PC-9 (cell line): ENCODE measurements around the gene IGF2BP2. TPM values are rescaled to one million over a fixed set of nuclear protein-coding genes. Genes with fewer than 3 reads are reported as not detected.
A peak's percentile ranks its signal among the peaks of the same experiment; 100 is the strongest.

Experiments used
- BruUV-seq: library from RNA; stranded (reverse); fragments of 400-500 nt; replicated peaks from 2 replicates; lab custom pipeline; 2021; lab: Mats Ljungman, UMichigan
- CTCF ChIA-PET: fragments of 300-600 bp; sonication (Branson Sonifier 250); formaldehyde crosslinking; loops from one replicate; lab custom pipeline; 2022; ENCODE audit warnings: antibody characterized with exemption; lab: Charles Lee
- POLR2A ChIA-PET: fragments of 300-600 bp; sonication (Branson Sonifier 250); formaldehyde crosslinking; loops from one replicate; lab custom pipeline; 2022; ENCODE audit warnings: antibody characterized with exemption; ENCODE audit not compliant: unreplicated experiment; lab: Charles Lee
- DNase-seq, 2 experiments: peaks; one replicate each; pipeline versions ENCODE4 v3.0.0 to v3.0.0-alpha.2; 2015 to 2022; ENCODE audit warnings: mixed read lengths in 1 of 2
- H2AFZ ChIP-seq: fragments of 200-600 bp; sonication (generic); 2 replicates; pipeline ENCODE4 v1.8.1; 2017; ENCODE audit warnings: antibody characterized with exemption
- H3F3A ChIP-seq: fragments of 200-600 bp; sonication (generic); 2 replicates; pipeline ENCODE4 v1.8.1; 2017; ENCODE audit warnings: antibody characterized with exemption, mild to moderate bottlenecking, low read depth; ENCODE audit not compliant: insufficient read depth
- H3K27ac ChIP-seq: fragments of 200-600 bp; sonication (generic); 2 replicates; pipeline ENCODE4 v1.6.1; 2016; ENCODE audit warnings: mixed run types
- H3K27me3 ChIP-seq: fragments of 200-600 bp; sonication (generic); 2 replicates; pipeline ENCODE4 v1.6.1; 2016; ENCODE audit warnings: low read depth, mixed run types; ENCODE audit not compliant: insufficient read depth
- H3K36me3 ChIP-seq: fragments of 200-600 bp; sonication (generic); 2 replicates; pipeline ENCODE4 v1.6.1; 2016; ENCODE audit warnings: low read depth, mixed run types
- H3K4me1 ChIP-seq: fragments of 200-600 bp; sonication (generic); replicated peaks from 2 replicates; pipeline ENCODE4 v1.6.1; 2016; ENCODE audit warnings: mixed run types; ENCODE audit not compliant: insufficient read depth
- H3K4me2 ChIP-seq: fragments of 200-600 bp; sonication (generic); 2 replicates; pipeline ENCODE4 v1.6.1; 2017; ENCODE audit warnings: mixed run types
- H3K4me3 ChIP-seq: fragments of 200-600 bp; sonication (generic); 2 replicates; pipeline ENCODE4 v1.6.1; 2016; ENCODE audit warnings: mixed run types
- H3K79me2 ChIP-seq: fragments of 200-600 bp; sonication (generic); 2 replicates; pipeline ENCODE4 v1.6.1; 2017; ENCODE audit warnings: low read depth, mixed run types
- H3K9me2 ChIP-seq: fragments of 200-600 bp; sonication (generic); 2 replicates; pipeline ENCODE4 v1.8.1; 2017; ENCODE audit warnings: mild to moderate bottlenecking; ENCODE audit not compliant: insufficient read depth
- H3K9me3 ChIP-seq: fragments of 200-600 bp; sonication (generic); 2 replicates; pipeline ENCODE4 v1.8.1; 2016; ENCODE audit warnings: low read depth; ENCODE audit not compliant: insufficient read depth
- H4K20me1 ChIP-seq: fragments of 200-600 bp; sonication (generic); 2 replicates; pipeline ENCODE4 v1.8.1; 2017; ENCODE audit not compliant: insufficient read depth
- EZH2 ChIP-seq: fragments of 200-600 bp; sonication (generic); IDR thresholded peaks from 2 replicates; pipeline ENCODE4 v1.8.0; 2017; ENCODE audit warnings: antibody characterized with exemption, low read depth
- intact Hi-C: fragments of 100-400 bp; cut with micrococcal nuclease; formaldehyde crosslinking; loops from one replicate; pipeline ENCODE4 v1.10.0; 2022; ENCODE audit not compliant: unreplicated experiment
- total RNA-seq: library from RNA; stranded (reverse); gene quantifications from 2 replicates; pipeline ENCODE4 v1.2.3, GENCODE V29; 2021
- TF ChIP-seq, protein P1 (sequence below): fragments of 200-600 bp; sonication (generic); conservative IDR thresholded peaks from 2 replicates; pipeline ENCODE4 v1.6.1; 2017; ENCODE audit warnings: mixed run types, antibody characterized with exemption, mild to moderate bottlenecking, moderate library complexity

The IGF2BP2 gene
- total RNA-seq, 1 experiment from 2014 or later: 140 TPM

GRCh38 chr3:185737020-185737419, 87.8 kb downstream of the IGF2BP2 start:
- no TSS peak for BruUV-seq
- Histone ChIP-seq H3K79me2 (peaks cover 97% of the 10 kb centered on the region), H3K27ac (no peak overlapping the region), H3K9me2 (no peaks in the 10 kb centered on the region), H3K4me1 (peaks cover 47% of the 10 kb centered on the region), H3K4me2 (no peak overlapping the region), H3K4me3 (no peak overlapping the region), H4K20me1 (peaks cover 84% of the 10 kb centered on the region), H3K36me3 (no peaks in the 10 kb centered on the region), H2AFZ (no peak overlapping the region), H3K27me3 (no peaks in the 10 kb centered on the region), H3F3A (peaks cover 61% of the 10 kb centered on the region), H3K9me3 (no peaks in the 10 kb centered on the region)
- intact Hi-C loops: no loop called here
- TF ChIP-seq, protein P1, sequence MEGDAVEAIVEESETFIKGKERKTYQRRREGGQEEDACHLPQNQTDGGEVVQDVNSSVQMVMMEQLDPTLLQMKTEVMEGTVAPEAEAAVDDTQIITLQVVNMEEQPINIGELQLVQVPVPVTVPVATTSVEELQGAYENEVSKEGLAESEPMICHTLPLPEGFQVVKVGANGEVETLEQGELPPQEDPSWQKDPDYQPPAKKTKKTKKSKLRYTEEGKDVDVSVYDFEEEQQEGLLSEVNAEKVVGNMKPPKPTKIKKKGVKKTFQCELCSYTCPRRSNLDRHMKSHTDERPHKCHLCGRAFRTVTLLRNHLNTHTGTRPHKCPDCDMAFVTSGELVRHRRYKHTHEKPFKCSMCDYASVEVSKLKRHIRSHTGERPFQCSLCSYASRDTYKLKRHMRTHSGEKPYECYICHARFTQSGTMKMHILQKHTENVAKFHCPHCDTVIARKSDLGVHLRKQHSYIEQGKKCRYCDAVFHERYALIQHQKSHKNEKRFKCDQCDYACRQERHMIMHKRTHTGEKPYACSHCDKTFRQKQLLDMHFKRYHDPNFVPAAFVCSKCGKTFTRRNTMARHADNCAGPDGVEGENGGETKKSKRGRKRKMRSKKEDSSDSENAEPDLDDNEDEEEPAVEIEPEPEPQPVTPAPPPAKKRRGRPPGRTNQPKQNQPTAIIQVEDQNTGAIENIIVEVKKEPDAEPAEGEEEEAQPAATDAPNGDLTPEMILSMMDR: no peak
- no peak for TF ChIP-seq EZH2
- DNase-seq: no peak
- CTCF ChIA-PET: interaction anchor here (0.5 to 1.3 kb wide), 3 partner anchors 9 to 1403 kb away, joined by 3 to 6 read pairs (median 4); partner anchors contain the start of gene RPL39L
- POLR2A ChIA-PET: interaction anchor here (0.5 kb wide), 1 partner anchor 81 kb away, joined by 7 read pairs; no protein-coding TSS in a partner anchor

- no peak for TF ChIP-seq EZH2
- TF ChIP-seq, protein P1: no peak
- no peaks in the 10 kb centered on the region for H3K27me3 ChIP-seq
- no peak overlapping the region for H3K4me3 ChIP-seq
- DNase-seq: no peak
- CTCF ChIA-PET: interaction anchor here (0.7 to 2.1 kb wide), 6 partner anchors 34 to 193 kb away, joined by 3 to 11 read pairs (median 4); no protein-coding TSS in a partner anchor
- H3K4me1 ChIP-seq: peaks cover 59% of the 10 kb centered on the region
- POLR2A ChIA-PET: interaction anchor here (0.6 to 1.0 kb wide), 3 partner anchors 43 to 192 kb away, joined by 3 to 18 read pairs (median 11); partner anchors contain the start of gene IGF2BP2
- no peak overlapping the region for H2AFZ ChIP-seq
- no peaks in the 10 kb centered on the region for H3K9me3 ChIP-seq
- no peaks in the 10 kb centered on the region for H3K36me3 ChIP-seq
- BruUV-seq: no TSS peak
- peak overlapping the region; percentile 23; the same call in 1 of the 2 replicates for H3K27ac ChIP-seq
- no peaks in the 10 kb centered on the region for H3K9me2 ChIP-seq
- peaks cover 63% of the 10 kb centered on the region for H4K20me1 ChIP-seq
- H3K4me2 ChIP-seq: no peak overlapping the region
- peaks cover 97% of the 10 kb centered on the region for H3K79me2 ChIP-seq
- intact Hi-C loops: loop anchor here (1.0 to 5.0 kb wide), 9 partner anchors 33 to 508 kb away; no protein-coding TSS in a partner anchor
- H3F3A ChIP-seq: peaks cover 75% of the 10 kb centered on the region
Measured at GRCh38 chr3:185734725-185735096, 90.1 kb downstream of the IGF2BP2 start.

DNA sequence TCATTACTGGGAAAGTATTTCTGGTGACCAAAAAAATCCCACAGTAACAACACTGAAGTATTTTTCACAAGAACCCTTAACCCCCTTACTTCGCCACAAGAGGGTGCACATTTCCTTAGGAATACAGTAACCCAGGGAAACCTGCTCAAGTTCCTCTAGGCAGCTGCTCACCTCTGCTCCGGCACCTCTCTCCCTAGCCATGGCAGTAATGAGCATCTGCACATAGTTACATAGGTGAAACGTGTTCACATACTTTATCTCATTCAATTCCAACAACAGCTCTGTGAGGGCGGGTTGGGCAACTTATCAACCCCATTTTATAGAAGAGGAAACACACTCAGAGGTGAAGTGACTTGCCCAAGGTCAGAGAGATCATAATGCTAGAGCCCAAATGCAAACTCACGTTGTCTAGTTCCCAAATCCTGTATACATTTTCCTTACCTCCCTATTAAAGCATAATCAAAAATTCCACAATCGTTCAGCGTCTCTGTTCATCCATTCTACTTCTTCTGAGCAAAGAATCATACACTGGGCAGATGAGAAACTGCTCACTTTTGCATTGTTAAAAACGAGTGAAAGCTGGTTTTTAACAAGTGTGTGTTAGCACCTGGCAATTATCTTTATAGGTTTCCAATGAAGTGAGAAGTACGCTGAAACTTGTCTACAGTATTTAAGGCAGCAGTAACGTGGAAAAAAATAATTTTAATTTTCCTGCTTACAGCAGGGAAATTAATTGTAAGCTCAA, 90.7 kb downstream of the IGF2BP2 start:
- ChIA-PET POLR2A (interaction anchor here (0.6 to 1.0 kb wide), 3 partner anchors 43 to 192 kb away, joined by 3 to 18 read pairs (median 11); partner anchors contain the start of gene IGF2BP2), CTCF (interaction anchor here (0.5 to 2.1 kb wide), 7 partner anchors 27 to 194 kb away, joined by 3 to 11 read pairs (median 5); no protein-coding TSS in a partner anchor)
- intact Hi-C loops: loop anchor here (1.0 to 5.0 kb wide), 9 partner anchors 33 to 508 kb away; no protein-coding TSS in a partner anchor
- Histone ChIP-seq H3K27me3 (no peaks in the 10 kb centered on the region), H2AFZ (no peak overlapping the region), H3F3A (peaks cover 78% of the 10 kb centered on the region), H4K20me1 (peaks cover 59% of the 10 kb centered on the region), H3K9me2 (no peaks in the 10 kb centered on the region), H3K79me2 (peaks cover 95% of the 10 kb centered on the region), H3K4me2 (peak overlapping the region; percentile 18; the same call in 1 of the 2 replicates), H3K27ac (peak overlapping the region; percentile 23), H3K36me3 (no peaks in the 10 kb centered on the region), H3K4me1 (peaks cover 65% of the 10 kb centered on the region), H3K4me3 (no peak overlapping the region), H3K9me3 (no peaks in the 10 kb centered on the region)
- DNase-seq: peak; percentile 73 to 85
- TF ChIP-seq, protein P1: peak; percentile 90
- no peak for TF ChIP-seq EZH2
- BruUV-seq: no TSS peak
